PC-3 (cell line): ENCODE data around the gene EFNA5.

ENCODE experiments used
- EZH2phosphoT487 ChIP-seq: fragments of 300-600 bp; sonication (generic); IDR thresholded peaks from 2 replicates; pipeline ENCODE4 v1.6.1; 2018; ENCODE audit warnings: mild to moderate bottlenecking, antibody characterized with exemption, low read length, borderline replicate concordance
- TF ChIP-seq, protein P1 (sequence below): fragments of 300-600 bp; sonication (generic); conservative IDR thresholded peaks from 2 replicates; pipeline ENCODE4 v1.5.1; 2017; ENCODE audit warnings: antibody characterized with exemption, low read depth, mild to moderate bottlenecking, low read length

DNA sequence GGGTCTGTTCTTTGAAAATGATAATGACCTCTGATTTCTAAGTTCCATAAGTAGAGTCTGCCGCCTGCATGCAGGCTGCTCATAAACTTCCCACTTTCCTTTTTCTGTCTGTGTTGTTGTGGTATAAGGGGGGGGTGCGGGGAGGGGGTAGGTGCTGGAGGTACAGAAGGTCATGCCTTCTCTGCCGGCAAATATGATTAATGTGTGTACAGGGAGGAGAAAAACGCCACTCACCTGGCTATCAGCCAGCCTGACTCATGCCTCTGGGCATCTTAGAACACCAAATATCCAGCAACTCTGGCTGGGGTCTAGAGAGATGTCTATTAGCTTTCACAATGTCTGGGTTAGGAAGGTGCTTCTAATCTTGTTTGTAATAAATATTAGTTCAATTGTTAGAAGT is 128.3 kb downstream of the EFNA5 start:
- TF ChIP-seq, protein P1, sequence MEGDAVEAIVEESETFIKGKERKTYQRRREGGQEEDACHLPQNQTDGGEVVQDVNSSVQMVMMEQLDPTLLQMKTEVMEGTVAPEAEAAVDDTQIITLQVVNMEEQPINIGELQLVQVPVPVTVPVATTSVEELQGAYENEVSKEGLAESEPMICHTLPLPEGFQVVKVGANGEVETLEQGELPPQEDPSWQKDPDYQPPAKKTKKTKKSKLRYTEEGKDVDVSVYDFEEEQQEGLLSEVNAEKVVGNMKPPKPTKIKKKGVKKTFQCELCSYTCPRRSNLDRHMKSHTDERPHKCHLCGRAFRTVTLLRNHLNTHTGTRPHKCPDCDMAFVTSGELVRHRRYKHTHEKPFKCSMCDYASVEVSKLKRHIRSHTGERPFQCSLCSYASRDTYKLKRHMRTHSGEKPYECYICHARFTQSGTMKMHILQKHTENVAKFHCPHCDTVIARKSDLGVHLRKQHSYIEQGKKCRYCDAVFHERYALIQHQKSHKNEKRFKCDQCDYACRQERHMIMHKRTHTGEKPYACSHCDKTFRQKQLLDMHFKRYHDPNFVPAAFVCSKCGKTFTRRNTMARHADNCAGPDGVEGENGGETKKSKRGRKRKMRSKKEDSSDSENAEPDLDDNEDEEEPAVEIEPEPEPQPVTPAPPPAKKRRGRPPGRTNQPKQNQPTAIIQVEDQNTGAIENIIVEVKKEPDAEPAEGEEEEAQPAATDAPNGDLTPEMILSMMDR: no peak
- no peak for TF ChIP-seq EZH2phosphoT487
